MM.1S (cell line): Measurements from ENCODE around the gene ZFTA.

Experiments used
- DNase-seq: peaks from one replicate; pipeline ENCODE4 v3.0.0-alpha.2; 2015
- H2AFZ ChIP-seq: fragments of 300-600 bp; sonication (generic); 2 replicates; pipeline ENCODE4 v1.6.0; 2016; ENCODE audit warnings: antibody characterized with exemption, low read length
- H3F3A ChIP-seq: fragments of 300-600 bp; sonication (generic); 2 replicates; pipeline ENCODE4 v1.6.1; 2016; ENCODE audit warnings: mild to moderate bottlenecking, antibody characterized with exemption, low read length, moderate library complexity, mixed read lengths; ENCODE audit not compliant: insufficient read depth
- H3K27ac ChIP-seq: fragments of 300-600 bp; sonication (generic); 2 replicates; pipeline ENCODE4 v1.5.1; 2016; ENCODE audit warnings: mild to moderate bottlenecking, low read length
- H3K27me3 ChIP-seq: fragments of 300-600 bp; sonication (generic); replicated peaks from 2 replicates; pipeline ENCODE4 v1.6.0; 2016; ENCODE audit warnings: low read length; ENCODE audit not compliant: insufficient read depth
- H3K36me3 ChIP-seq: fragments of 300-600 bp; sonication (generic); replicated peaks from 2 replicates; pipeline ENCODE4 v1.6.1; 2016; ENCODE audit warnings: mild to moderate bottlenecking, low read length, mixed read lengths; ENCODE audit not compliant: insufficient read depth
- H3K4me1 ChIP-seq: fragments of 300-600 bp; sonication (generic); 2 replicates; pipeline ENCODE4 v1.6.1; 2016; ENCODE audit warnings: low read length, mixed read lengths
- H3K4me2 ChIP-seq: fragments of 300-600 bp; sonication (generic); 2 replicates; pipeline ENCODE4 v1.6.0; 2016; ENCODE audit warnings: low read depth, low read length
- H3K4me3 ChIP-seq: fragments of 300-600 bp; sonication (generic); 2 replicates; pipeline ENCODE4 v1.5.1; 2016; ENCODE audit warnings: low read length, mixed read lengths
- H3K79me2 ChIP-seq: fragments of 300-600 bp; sonication (generic); 2 replicates; pipeline ENCODE4 v1.6.1; 2016; ENCODE audit warnings: mixed run types, low read length, mixed read lengths
- H3K9ac ChIP-seq: fragments of 300-600 bp; sonication (generic); 2 replicates; pipeline ENCODE4 v1.6.1; 2016; ENCODE audit warnings: low read length, mixed read lengths
- H3K9me2 ChIP-seq: fragments of 300-600 bp; sonication (generic); replicated peaks from 2 replicates; pipeline ENCODE4 v1.6.1; 2016; ENCODE audit warnings: mild to moderate bottlenecking, low read length, mixed read lengths; ENCODE audit not compliant: insufficient read depth
- H3K9me3 ChIP-seq: fragments of 300-600 bp; sonication (generic); replicated peaks from 2 replicates; pipeline ENCODE4 v1.6.1; 2016; ENCODE audit warnings: mild to moderate bottlenecking, low read length, mixed read lengths; ENCODE audit not compliant: insufficient read depth
- H4K20me1 ChIP-seq: fragments of 300-600 bp; sonication (generic); 2 replicates; pipeline ENCODE4 v1.6.1; 2016; ENCODE audit warnings: mild to moderate bottlenecking, low read length, moderate library complexity, mixed read lengths; ENCODE audit not compliant: insufficient read depth
- CTCF ChIP-seq: fragments of 300-600 bp; sonication (generic); IDR thresholded peaks from 2 replicates; pipeline ENCODE4 v1.5.1; 2016; ENCODE audit warnings: antibody characterized with exemption, low read length, mixed read lengths
- EZH2 ChIP-seq: fragments of 300-600 bp; sonication (generic); optimal IDR thresholded peaks from 2 replicates; pipeline ENCODE3; 2017; ENCODE audit warnings: low read depth, mild to moderate bottlenecking, antibody characterized with exemption, low read length, mixed read lengths
- EZH2phosphoT487 ChIP-seq: fragments of 300-600 bp; sonication (generic); IDR thresholded peaks from 2 replicates; pipeline ENCODE4 v1.6.1; 2018; ENCODE audit warnings: antibody characterized with exemption, low read length

The ZFTA gene

GRCh38 chr11:63747011-63747410 lies 21.6 kb downstream of the ZFTA start:
- no peaks in the 10 kb centered on the region for H3F3A ChIP-seq
- no peak overlapping the region for H3K4me2 ChIP-seq
- H3K9me3 ChIP-seq, result no peaks in the 10 kb centered on the region
- H2AFZ ChIP-seq, result no peak overlapping the region
- no peak overlapping the region for H3K27ac ChIP-seq
- H3K79me2 ChIP-seq, result peaks cover 34% of the 10 kb centered on the region
- no peaks in the 10 kb centered on the region for H3K4me1 ChIP-seq
- no peak overlapping the region for H3K4me3 ChIP-seq
- no peaks in the 10 kb centered on the region for H3K9me2 ChIP-seq
- no peak for TF ChIP-seq EZH2
- TF ChIP-seq CTCF, result no peak
- TF ChIP-seq EZH2phosphoT487, result no peak
- DNase-seq, result no peak
- no peak overlapping the region for H3K9ac ChIP-seq
- H3K36me3 ChIP-seq, result no peaks in the 10 kb centered on the region
- no peaks in the 10 kb centered on the region for H3K27me3 ChIP-seq
- no peaks in the 10 kb centered on the region for H4K20me1 ChIP-seq

GRCh38 chr11:63745304-63746170 lies 23.0 kb downstream of the ZFTA start:
- H3F3A ChIP-seq, result no peaks in the 10 kb centered on the region
- H3K79me2 ChIP-seq, result peaks cover 38% of the 10 kb centered on the region
- no peak overlapping the region for H3K4me2 ChIP-seq
- H3K4me3 ChIP-seq, result no peak overlapping the region
- TF ChIP-seq EZH2 (no peak), EZH2phosphoT487 (no peak), CTCF (peak; percentile 26; the same call in 1 of the 2 replicates)
- H3K9ac ChIP-seq, result no peak overlapping the region
- no peaks in the 10 kb centered on the region for H3K27me3 ChIP-seq
- no peak overlapping the region for H2AFZ ChIP-seq
- H3K36me3 ChIP-seq, result no peaks in the 10 kb centered on the region
- no peaks in the 10 kb centered on the region for H3K4me1 ChIP-seq
- H3K9me2 ChIP-seq, result no peaks in the 10 kb centered on the region
- DNase-seq, result no peak
- H3K9me3 ChIP-seq, result no peaks in the 10 kb centered on the region
- H4K20me1 ChIP-seq, result no peaks in the 10 kb centered on the region
- H3K27ac ChIP-seq, result no peak overlapping the region

- Histone ChIP-seq H2AFZ (no peak overlapping the region), H3K9me2 (no peaks in the 10 kb centered on the region), H4K20me1 (no peaks in the 10 kb centered on the region), H3K36me3 (no peaks in the 10 kb centered on the region), H3F3A (no peaks in the 10 kb centered on the region), H3K79me2 (peaks cover 23% of the 10 kb centered on the region), H3K4me1 (no peaks in the 10 kb centered on the region), H3K4me3 (no peak overlapping the region), H3K4me2 (no peak overlapping the region), H3K27ac (no peak overlapping the region), H3K9ac (no peak overlapping the region), H3K9me3 (no peaks in the 10 kb centered on the region), H3K27me3 (no peaks in the 10 kb centered on the region)
- peak; percentile 53 for DNase-seq
- TF ChIP-seq EZH2 (no peak), CTCF (peak; percentile 68), EZH2phosphoT487 (no peak)
Observed at GRCh38 chr11:63738720-63739360, 29.7 kb downstream of the ZFTA start.
